Astrocyte of the cerebellum (primary cell): Measurements from ENCODE around the gene LAIR1.

ENCODE experiments used
- DNase-seq: peaks from one replicate; pipeline ENCODE4 v3.0.0-alpha.2; 2011; ENCODE audit warnings: low read depth
- H3K4me3 ChIP-seq: 2 replicates; pipeline ENCODE4 v1.5.1; 2011; ENCODE audit warnings: mild to moderate bottlenecking, low read depth, low read length, moderate library complexity
- CTCF ChIP-seq: IDR thresholded peaks from 2 replicates; pipeline ENCODE4 v1.5.1; 2012; ENCODE audit warnings: low read length, low read depth, moderate library complexity, mild to moderate bottlenecking; ENCODE audit errors: missing control alignments
- in situ Hi-C: cut with HindIII; loops from 2 replicates; pipeline ENCODE4 v1.10.0; 2017; ENCODE audit warnings: low sequenced_read_pairs

The LAIR1 gene

GRCh38 chr19:54364775-54365257 lies at the start of gene LAIR1:
TSS of gene LAIR1 (minus strand) at chr19:54364931. CDS start at chr19:54364804, 127 bp downstream.
- no peak within 1 kb of the TSS for H3K4me3 ChIP-seq
- in situ Hi-C loops: no loop called here
- TF ChIP-seq CTCF: no peak
- DNase-seq: no peak

- in situ Hi-C loops: no loop called here
- no peak overlapping the region for H3K4me3 ChIP-seq
- DNase-seq: no peak
- TF ChIP-seq CTCF: no peak
Measured at GRCh38 chr19:54414156-54414555, 49.4 kb upstream of the LAIR1 start.

- in situ Hi-C loops: no loop called here
- no peak for DNase-seq
- no peak for TF ChIP-seq CTCF
- no peak overlapping the region for H3K4me3 ChIP-seq
Measured at GRCh38 chr19:54412877-54413276, 48.1 kb upstream of the LAIR1 start.

- TF ChIP-seq CTCF: no peak
- in situ Hi-C loops: no loop called here
Measured at GRCh38 chr19:54411033-54411432, 46.3 kb upstream of the LAIR1 start.

GRCh38 chr19:54408456-54409026 lies 43.8 kb upstream of the LAIR1 start:
- in situ Hi-C loops: no loop called here
- H3K4me3 ChIP-seq: no peak overlapping the region
- no peak for TF ChIP-seq CTCF
- DNase-seq: no peak

More at GRCh38 chr19:54411033-54411432, 46.3 kb upstream of the LAIR1 start:
- no peak overlapping the region for H3K4me3 ChIP-seq
- no peak for DNase-seq

GRCh38 chr19:54407780-54408179 lies 43.0 kb upstream of the LAIR1 start:
- in situ Hi-C loops: no loop called here
- H3K4me3 ChIP-seq: no peak overlapping the region
- no peak for DNase-seq
- no peak for TF ChIP-seq CTCF
